T-helper 2 cell treated with Interferon-gamma antibody and Interleukin-4, amounts not matched to agents 100 ng/mL and 5 ng/mL, for 36 hours (primary cell): ENCODE data around the gene PARP6. TPM values are rescaled to one million over a fixed set of nuclear protein-coding genes. Genes with fewer than 3 reads are reported as not detected.

Source experiments
- intact Hi-C: fragments of 100-400 bp; cut with micrococcal nuclease; formaldehyde crosslinking; loops from one replicate; pipeline ENCODE4 v1.15.1; 2023
- total RNA-seq: library from RNA; stranded (reverse); gene quantifications from 2 replicates; pipeline ENCODE4 v1.2.3, GENCODE V29; 2022

The PARP6 gene
- total RNA-seq, 1 donor from 2014 or later = 55.7 TPM

DNA sequence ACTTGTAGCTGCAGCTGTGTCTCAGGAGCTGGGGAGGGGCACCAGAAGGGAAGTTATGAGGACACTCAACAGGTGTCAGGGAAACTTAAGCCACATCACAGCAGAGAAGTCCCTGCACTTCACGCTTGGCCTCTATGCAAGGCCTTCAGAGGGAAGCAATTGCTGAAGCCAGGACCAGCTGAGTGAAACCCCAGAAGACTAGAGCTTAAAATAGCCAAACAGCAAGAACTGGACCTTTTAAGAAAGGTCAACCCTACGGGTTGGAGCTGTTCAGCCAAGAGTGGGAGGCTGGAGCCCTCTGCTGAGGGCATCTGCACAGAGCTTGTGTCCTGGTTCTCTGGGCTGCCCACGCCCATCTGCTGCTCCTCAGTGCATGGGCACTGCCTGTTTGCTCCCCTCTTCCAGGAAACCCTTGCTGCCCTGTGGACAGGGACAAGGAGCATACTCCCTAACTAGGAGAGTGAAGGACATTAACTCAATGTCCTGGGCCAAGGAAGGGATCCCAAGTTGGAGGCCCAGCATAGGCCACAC, 70.9 kb downstream of the PARP6 start:
- intact Hi-C loops = no loop called here

- intact Hi-C loops = no loop called here
Measured at GRCh38 chr15:72200395-72201237, 71.7 kb downstream of the PARP6 start.

- intact Hi-C loops = loop anchor here (1.0 to 2.0 kb wide), 2 partner anchors 29 to 87 kb away; no protein-coding TSS in a partner anchor
Measured at GRCh38 chr15:72199721-72200212, 72.6 kb downstream of the PARP6 start.

DNA sequence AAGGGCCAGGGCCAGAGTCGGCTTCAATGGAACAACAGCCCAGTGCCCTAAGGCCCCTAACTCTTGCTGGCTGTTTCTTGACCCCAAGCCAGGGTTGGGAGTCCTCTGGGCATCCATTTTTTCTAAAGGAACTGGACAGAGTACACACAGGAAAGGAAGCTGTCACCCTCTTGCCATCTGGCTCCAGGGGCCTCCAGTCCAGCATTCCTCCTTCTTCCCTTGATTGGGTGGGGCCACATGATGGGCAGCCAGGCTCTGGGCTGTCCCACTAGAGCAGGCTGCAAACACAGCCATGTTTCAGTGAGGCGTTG, 73.2 kb downstream of the PARP6 start:
- intact Hi-C loops = loop anchor here (1.0 to 2.0 kb wide), 2 partner anchors 30 to 87 kb away; no protein-coding TSS in a partner anchor

GRCh38 chr15:72198356-72199204, 73.8 kb downstream of the PARP6 start:
- intact Hi-C loops = loop anchor here (1.0 to 2.0 kb wide), 2 partner anchors 30 to 88 kb away; no protein-coding TSS in a partner anchor

DNA sequence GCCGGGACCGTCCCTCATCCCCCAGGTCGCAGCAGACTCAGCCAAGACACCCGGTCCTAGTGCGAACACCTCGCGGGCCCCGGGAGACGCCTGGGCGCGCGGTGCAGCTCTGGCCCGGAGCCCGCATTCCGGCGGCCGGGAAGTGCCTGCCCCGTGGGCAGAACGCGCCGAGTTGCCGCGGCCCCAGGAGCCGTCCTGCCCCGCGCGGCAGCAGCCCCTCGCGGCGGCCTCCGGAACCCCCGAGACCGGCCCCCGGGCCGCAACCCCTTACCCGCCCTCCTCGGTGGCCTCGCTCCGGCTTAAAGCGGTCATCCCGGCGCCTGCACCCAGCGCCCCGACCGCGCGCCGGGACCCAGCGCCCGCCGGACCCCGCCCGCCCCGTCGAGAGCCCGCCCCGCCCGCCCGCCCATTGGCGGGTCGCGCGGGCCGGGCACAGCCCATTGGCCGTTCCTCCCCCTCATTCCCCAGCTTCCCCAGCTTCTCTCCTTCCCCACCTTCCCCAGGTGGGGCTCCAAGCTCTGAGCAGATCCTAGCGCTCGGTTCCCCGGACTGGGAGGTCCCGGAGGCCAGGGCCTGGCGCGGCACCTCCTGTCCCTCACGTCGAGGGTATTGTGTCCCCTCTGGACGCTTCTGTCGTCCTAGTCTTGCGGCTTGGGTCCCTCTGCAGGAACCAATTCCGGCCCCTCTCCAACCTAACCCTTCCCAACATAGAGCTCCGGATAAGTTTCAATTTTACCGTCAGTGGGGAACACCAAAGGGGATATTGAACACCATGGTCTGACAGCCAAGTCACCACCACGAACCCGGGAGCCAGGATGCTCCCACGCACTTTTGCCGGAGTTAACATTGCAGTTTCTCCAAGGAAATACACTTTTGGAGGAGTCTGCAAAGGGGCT, 74.6 kb downstream of the PARP6 start, which contains the start of gene GRAMD2A:
Gene GRAMD2A (minus strand): TSS at position 328 of the 896 bp plus-strand sequence.
- intact Hi-C loops = loop anchor here (2.0 kb wide), 1 partner anchor 31 kb away; no protein-coding TSS in a partner anchor

DNA sequence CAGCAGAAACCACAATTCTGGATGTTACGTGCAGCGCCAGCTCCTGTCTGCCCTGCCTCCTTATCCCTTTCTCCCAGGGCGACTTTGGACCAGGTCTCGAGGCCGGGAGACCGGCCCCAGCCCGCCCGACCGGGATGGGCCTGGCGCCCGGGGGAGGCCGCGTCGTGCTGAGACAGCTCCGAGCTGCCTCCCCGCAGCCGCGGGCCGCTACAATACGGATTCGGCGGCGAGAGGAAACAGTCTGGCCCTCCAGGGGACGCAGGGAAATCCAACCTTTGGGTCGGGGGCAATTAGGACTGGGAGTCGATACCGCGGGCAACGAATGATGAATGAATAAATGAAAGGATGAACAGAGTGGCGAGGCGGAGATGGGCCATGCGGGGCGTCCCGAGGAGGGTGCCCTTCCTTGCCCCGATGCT, 75.3 kb downstream of the PARP6 start:
- intact Hi-C loops = no loop called here

DNA sequence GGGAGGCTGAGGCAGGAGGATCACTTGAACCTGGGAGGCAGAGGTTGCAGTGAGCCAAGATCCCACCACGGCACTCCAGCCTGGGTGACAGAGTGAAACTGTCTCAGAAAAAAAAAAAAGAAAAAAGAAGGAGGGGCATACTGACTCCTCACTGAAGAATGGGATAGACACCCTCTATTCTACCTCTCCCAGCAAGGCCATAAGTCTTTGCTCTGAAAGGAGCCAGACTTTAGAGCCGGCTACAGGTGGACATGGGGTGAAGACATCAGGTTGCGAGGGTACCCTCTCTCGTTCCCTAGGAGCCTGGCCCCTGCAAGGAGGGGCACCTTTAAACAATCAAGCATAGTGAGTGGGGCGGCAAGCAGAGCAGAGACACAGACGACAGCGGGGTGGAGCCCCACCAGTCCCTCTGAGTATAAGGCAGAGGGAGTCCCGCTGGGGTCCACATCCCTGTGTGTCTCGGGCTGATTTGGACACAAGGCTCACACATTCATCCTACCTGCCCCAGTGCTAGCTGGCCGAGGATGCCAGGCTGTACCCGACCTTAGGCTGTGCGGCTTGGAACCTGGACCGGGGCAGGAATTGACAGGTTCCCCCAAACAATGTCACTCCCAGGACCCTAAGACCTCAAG, 75.8 kb downstream of the PARP6 start:
- intact Hi-C loops = no loop called here

DNA sequence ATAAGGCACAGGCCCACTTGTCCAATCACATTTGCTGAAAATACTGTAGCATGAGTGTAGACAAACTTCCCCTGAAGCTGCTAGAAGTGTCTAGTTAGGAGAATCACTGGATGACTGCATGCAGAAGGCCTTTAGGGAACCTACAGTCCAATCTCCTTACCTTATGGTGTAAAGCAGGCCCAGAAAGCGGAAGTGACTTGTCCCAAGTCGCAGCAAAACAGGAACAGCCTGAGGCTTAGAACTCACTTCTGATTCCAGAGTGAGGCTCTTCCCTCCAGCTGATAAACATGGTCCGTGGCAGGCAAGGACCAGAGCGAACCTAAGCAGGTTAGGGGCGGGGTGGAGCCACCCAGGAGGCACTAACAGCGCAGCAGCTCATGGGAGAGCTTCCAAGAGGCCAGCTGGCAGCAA, 77.2 kb downstream of the PARP6 start:
- intact Hi-C loops = no loop called here

- intact Hi-C loops = no loop called here
Measured at GRCh38 chr15:72193836-72194396, 78.4 kb downstream of the PARP6 start.

DNA sequence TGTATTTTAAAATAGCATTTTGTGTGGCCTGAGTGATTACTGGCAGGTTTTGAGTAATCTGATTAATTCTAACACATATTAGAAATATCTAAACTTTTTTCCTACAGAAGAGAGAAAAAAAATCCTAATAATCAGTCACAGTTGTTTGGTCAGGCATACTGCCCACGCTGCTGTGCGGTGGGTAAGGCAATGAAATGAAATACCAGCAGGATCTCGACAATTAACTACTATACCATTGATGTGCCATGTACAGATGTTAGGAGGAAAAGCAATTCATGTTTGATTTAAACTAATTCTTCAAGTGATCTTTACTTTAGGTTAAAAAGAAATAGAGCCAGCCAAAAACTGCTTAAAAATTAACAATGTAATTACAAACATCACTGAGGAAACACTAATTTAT, 79.9 kb downstream of the PARP6 start:
- intact Hi-C loops = no loop called here

Other genes starting within 250 kb of the PARP6 start
- gene MYO9A, start 154.4 kb downstream of the PARP6 start, total RNA-seq = 16.6 and 19.2 TPM in 2 replicates
- 0.89 and 1.3 TPM in 2 replicates for gene SENP8, start 154.2 kb downstream of the PARP6 start, total RNA-seq
- 0.09 TPM in 1 of 2 replicates, not detected in the other for gene GRAMD2A, start 74.8 kb downstream of the PARP6 start, total RNA-seq
- 1,255 and 1,264 TPM in 2 replicates for gene PKM, start 41.4 kb downstream of the PARP6 start, total RNA-seq
- 0.68 and 0.91 TPM in 2 replicates for gene CELF6, start 47.6 kb upstream of the PARP6 start, total RNA-seq
- gene HEXA, start 103.5 kb upstream of the PARP6 start, total RNA-seq = 76.8 and 83.1 TPM in 2 replicates
- not detected in 2 replicates for gene TMEM202, start 125.8 kb upstream of the PARP6 start, total RNA-seq
- gene ARIH1, start 201.8 kb upstream of the PARP6 start, total RNA-seq = 112 and 126 TPM in 2 replicates